Keratinocyte (primary cell): ENCODE measurements around the gene TK2. TPM values are rescaled to one million over a fixed set of nuclear protein-coding genes. Genes with fewer than 3 reads are reported as not detected.

Experiments
- DNase-seq: peaks from one replicate; pipeline ENCODE4 v3.0.0-alpha.2; 2011; ENCODE audit warnings: low read depth, missing footprints, low spot score
- FAIRE-seq: peaks from 2 replicates; lab custom pipeline; 2011; peaks lifted over from hg19 to GRCh38; lab: Jason Lieb, UNC
- H2AFZ ChIP-seq: 2 replicates; pipeline ENCODE4 v1.6.0; 2012; ENCODE audit warnings: low read length, control low read depth, inconsistent platforms; ENCODE audit not compliant: control insufficient read depth
- H3K27ac ChIP-seq: 2 replicates; pipeline ENCODE4 v1.5.1; 2011; ENCODE audit warnings: low read length; ENCODE audit not compliant: control insufficient read depth, insufficient read depth
- H3K27me3 ChIP-seq: 3 replicates; pipeline ENCODE4 v1.6.0; 2011; ENCODE audit warnings: low read length; ENCODE audit not compliant: control insufficient read depth, insufficient read depth; ENCODE audit errors: extremely low read depth
- H3K36me3 ChIP-seq, 2 experiments: 2 replicates in 1 of 2; 3 replicates in 1 of 2; pipeline ENCODE4 v1.5.1; 2011; ENCODE audit warnings: low read length in 2 of 2, mild to moderate bottlenecking in 1 of 2; ENCODE audit not compliant: control insufficient read depth in 2 of 2, insufficient read depth in 2 of 2; ENCODE audit errors: extremely low read depth in 1 of 2
- H3K4me1 ChIP-seq: 3 replicates; pipeline ENCODE4 v1.5.1; 2011; ENCODE audit warnings: low read length; ENCODE audit not compliant: control insufficient read depth, insufficient read depth; ENCODE audit errors: extremely low read depth
- H3K4me2 ChIP-seq: 3 replicates; pipeline ENCODE4 v1.6.0; 2011; ENCODE audit warnings: low read depth, low read length; ENCODE audit not compliant: control insufficient read depth, insufficient read depth; ENCODE audit errors: extremely low read depth
- H3K4me3 ChIP-seq, 3 experiments: fragments of 200-600 bp in 1 of 3; sonication (generic) in 1 of 3; 2 replicates in 2 of 3; 3 replicates in 1 of 3; pipeline ENCODE4 v1.5.1; 2011 to 2016; ENCODE audit warnings: low read length in 3 of 3, mild to moderate bottlenecking in 3 of 3, control low read depth in 2 of 3, inconsistent platforms in 1 of 3, low read depth in 1 of 3, mixed read lengths in 1 of 3, mixed run types in 1 of 3, moderate library complexity in 1 of 3; ENCODE audit not compliant: control insufficient read depth in 2 of 3, insufficient read depth in 2 of 3; ENCODE audit errors: extremely low read depth in 1 of 3
- H3K79me2 ChIP-seq: 2 replicates; pipeline ENCODE4 v1.6.0; 2012; ENCODE audit warnings: low read length; ENCODE audit not compliant: control insufficient read depth, insufficient read depth
- H3K9ac ChIP-seq: 3 replicates; pipeline ENCODE4 v1.6.0; 2011; ENCODE audit warnings: low read length; ENCODE audit not compliant: control insufficient read depth, insufficient read depth; ENCODE audit errors: extremely low read depth
- H3K9me1 ChIP-seq: 3 replicates; pipeline ENCODE4 v1.6.0; 2011; ENCODE audit warnings: low read length; ENCODE audit not compliant: control insufficient read depth, insufficient read depth; ENCODE audit errors: extremely low read depth
- H3K9me3 ChIP-seq: 2 replicates; pipeline ENCODE4 v1.5.1; 2012; ENCODE audit warnings: low read depth, low read length; ENCODE audit not compliant: control insufficient read depth
- H4K20me1 ChIP-seq: 3 replicates; pipeline ENCODE4 v1.6.0; 2011; ENCODE audit warnings: low read length; ENCODE audit not compliant: control insufficient read depth, insufficient read depth; ENCODE audit errors: extremely low read depth
- CTCF ChIP-seq, 3 experiments: IDR thresholded peaks in 1 of 3; conservative IDR thresholded peaks in 1 of 3; optimal IDR thresholded peaks in 1 of 3; 2 replicates in 2 of 3; 3 replicates in 1 of 3; pipeline versions ENCODE3 to v1.5.1; 2011; ENCODE audit warnings: low read length in 3 of 3, mild to moderate bottlenecking in 3 of 3, moderate library complexity in 2 of 3, control low read depth in 1 of 3, inconsistent platforms in 1 of 3; ENCODE audit not compliant: insufficient read depth in 2 of 3; ENCODE audit errors: extremely low read depth in 1 of 3
- EZH2 ChIP-seq: IDR thresholded peaks from one replicate; pipeline ENCODE4 v1.6.1; 2012; ENCODE audit warnings: inconsistent platforms, mild to moderate bottlenecking, low read length, moderate library complexity
- dilution Hi-C: fragments of 300-500 bp; cut with MboI; formaldehyde crosslinking; loops from one replicate; pipeline ENCODE4 v1.7.0; 2020; ENCODE audit warnings: low sequenced_read_pairs; ENCODE audit not compliant: extremely low pct_ligation_motif_present
- polyA plus RNA-seq, 5 experiments: library from polyadenylated mRNA; depleted of rRNA in 3 of 5; stranded (reverse) in 3 of 5; stranded (forward) in 1 of 5; unstranded in 1 of 5; fragments of >200 nt; gene quantifications; 1 replicate in 1 of 5; 2 replicates in 3 of 5; 3 replicates in 1 of 5; pipeline versions ENCODE4 v1.2.1 to v1.2.3, GENCODE V29; 2011 to 2012; ENCODE audit warnings: missing spikeins in 2 of 5, low read depth in 1 of 5, low replicate concordance in 1 of 5

Gene TK2
- polyA plus RNA-seq, 1 donor (not counting 4 experiments of a cell fraction or from before 2014, with no cell fraction given): 19.7 TPM

- H3K4me3 ChIP-seq: no peak within 1 kb of the TSS
- H3K36me3 ChIP-seq: no peaks in the 10 kb centered on the region
- H2AFZ ChIP-seq: no peak within 1 kb of the TSS
- H3K79me2 ChIP-seq: no peaks in the 10 kb centered on the region
- H3K9ac ChIP-seq: no peak within 1 kb of the TSS
- H3K27me3 ChIP-seq: peaks cover 21% of the 10 kb centered on the region
- H3K9me3 ChIP-seq: no peaks in the 10 kb centered on the region
- peaks cover 14% of the 10 kb centered on the region for H3K4me1 ChIP-seq
- H3K4me2 ChIP-seq: no peak within 1 kb of the TSS
- FAIRE-seq (no peak), DNase-seq (no peak)
- H3K9me1 ChIP-seq: no peaks in the 10 kb centered on the region
- dilution Hi-C loops: no loop called here
- H3K27ac ChIP-seq: no peak within 1 kb of the TSS
- TF ChIP-seq CTCF (optimal IDR thresholded peaks at IDR 0.05 in 1 of 3, IDR thresholded peaks at IDR 0.05 in 1 of 3, conservative IDR thresholded peaks at IDR 0.05 in 1 of 3; ENCODE audit: extremely low read depth in 1 of 3, insufficient read depth in 2 of 3, low read length in 3 of 3) (no peak), EZH2 (peak; percentile 52)
- no peaks in the 10 kb centered on the region for H4K20me1 ChIP-seq
These were observed 29.0 kb upstream of the TK2 start, which contains the start of gene CMTM2 for GRCh38 chr16:66578651-66579531. TSS of gene CMTM2 (plus strand) at chr16:66579463. CDS start at chr16:66579608, 145 bp downstream.

- Histone ChIP-seq H3K4me2 (no peak overlapping the region), H3K27ac (no peak overlapping the region), H3K9ac (no peak overlapping the region), H3K79me2 (no peaks in the 10 kb centered on the region), H3K4me1 (peaks cover 11% of the 10 kb centered on the region), H3K4me3 (no peak overlapping the region), H2AFZ (no peak overlapping the region), H3K9me3 (no peaks in the 10 kb centered on the region), H3K27me3 (peaks cover 21% of the 10 kb centered on the region), H3K9me1 (no peaks in the 10 kb centered on the region), H4K20me1 (no peaks in the 10 kb centered on the region), H3K36me3 (no peaks in the 10 kb centered on the region)
- DNase-seq (no peak), FAIRE-seq (no peak)
- dilution Hi-C loops: no loop called here
- no peak for TF ChIP-seq EZH2
- no peak for TF ChIP-seq CTCF (optimal IDR thresholded peaks at IDR 0.05 in 1 of 3, IDR thresholded peaks at IDR 0.05 in 1 of 3, conservative IDR thresholded peaks at IDR 0.05 in 1 of 3; ENCODE audit: extremely low read depth in 1 of 3, insufficient read depth in 2 of 3, low read length in 3 of 3)
These were observed 26.4 kb upstream of the TK2 start for GRCh38 chr16:66576296-66576695.
